ENCODE results near the gene PGRMC2.

GRCh38 chr4:128277856-128278255 is 9.8 kb downstream of the PGRMC2 start:
- TF ChIP-seq CTCF (IDR thresholded peaks at IDR 0.05; ENCODE audit: low read depth, low read length, poor library complexity, severe bottlenecking) (no peak), EZH2phosphoT487 (IDR thresholded peaks at IDR 0.05; ENCODE audit: borderline replicate concordance, low read length) (no peak)
